GM12874 (cell line): Measurements from ENCODE around the gene GALNT17.

Experiments
- TF ChIP-seq, protein P1 (sequence below): IDR thresholded peaks from 2 replicates; pipeline ENCODE4 v1.5.1; 2011; ENCODE audit warnings: low read depth, mild to moderate bottlenecking, control low read depth, low read length, moderate library complexity; ENCODE audit not compliant: insufficient read depth

GALNT17 gene

DNA sequence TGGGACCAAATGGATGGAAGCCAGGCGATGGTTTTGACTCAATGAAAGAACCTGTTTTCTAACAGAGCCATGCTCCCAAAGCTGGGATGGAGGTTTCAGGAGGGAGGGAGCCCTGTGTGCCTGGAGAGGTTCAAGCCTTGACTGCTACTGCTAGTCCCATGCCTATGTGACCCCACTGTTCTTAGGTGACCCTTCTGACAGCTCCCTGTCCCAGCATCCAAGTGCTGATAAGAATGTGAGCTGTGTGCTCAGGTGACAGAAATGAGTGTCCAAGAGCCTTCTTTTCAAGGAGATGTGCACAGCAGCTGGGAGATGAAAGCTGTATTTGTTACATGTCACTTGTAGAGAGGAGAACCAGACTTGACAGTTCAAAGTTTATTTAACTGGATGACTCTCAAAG, 595.4 kb downstream of the GALNT17 start:
- TF ChIP-seq, protein P1, sequence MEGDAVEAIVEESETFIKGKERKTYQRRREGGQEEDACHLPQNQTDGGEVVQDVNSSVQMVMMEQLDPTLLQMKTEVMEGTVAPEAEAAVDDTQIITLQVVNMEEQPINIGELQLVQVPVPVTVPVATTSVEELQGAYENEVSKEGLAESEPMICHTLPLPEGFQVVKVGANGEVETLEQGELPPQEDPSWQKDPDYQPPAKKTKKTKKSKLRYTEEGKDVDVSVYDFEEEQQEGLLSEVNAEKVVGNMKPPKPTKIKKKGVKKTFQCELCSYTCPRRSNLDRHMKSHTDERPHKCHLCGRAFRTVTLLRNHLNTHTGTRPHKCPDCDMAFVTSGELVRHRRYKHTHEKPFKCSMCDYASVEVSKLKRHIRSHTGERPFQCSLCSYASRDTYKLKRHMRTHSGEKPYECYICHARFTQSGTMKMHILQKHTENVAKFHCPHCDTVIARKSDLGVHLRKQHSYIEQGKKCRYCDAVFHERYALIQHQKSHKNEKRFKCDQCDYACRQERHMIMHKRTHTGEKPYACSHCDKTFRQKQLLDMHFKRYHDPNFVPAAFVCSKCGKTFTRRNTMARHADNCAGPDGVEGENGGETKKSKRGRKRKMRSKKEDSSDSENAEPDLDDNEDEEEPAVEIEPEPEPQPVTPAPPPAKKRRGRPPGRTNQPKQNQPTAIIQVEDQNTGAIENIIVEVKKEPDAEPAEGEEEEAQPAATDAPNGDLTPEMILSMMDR, result no peak

GRCh38 chr7:71731740-71732139, 599.8 kb downstream of the GALNT17 start:
- TF ChIP-seq, protein P1, result no peak

GRCh38 chr7:71733107-71733870, 601.3 kb downstream of the GALNT17 start:
- TF ChIP-seq, protein P1, result peak; percentile 80

DNA sequence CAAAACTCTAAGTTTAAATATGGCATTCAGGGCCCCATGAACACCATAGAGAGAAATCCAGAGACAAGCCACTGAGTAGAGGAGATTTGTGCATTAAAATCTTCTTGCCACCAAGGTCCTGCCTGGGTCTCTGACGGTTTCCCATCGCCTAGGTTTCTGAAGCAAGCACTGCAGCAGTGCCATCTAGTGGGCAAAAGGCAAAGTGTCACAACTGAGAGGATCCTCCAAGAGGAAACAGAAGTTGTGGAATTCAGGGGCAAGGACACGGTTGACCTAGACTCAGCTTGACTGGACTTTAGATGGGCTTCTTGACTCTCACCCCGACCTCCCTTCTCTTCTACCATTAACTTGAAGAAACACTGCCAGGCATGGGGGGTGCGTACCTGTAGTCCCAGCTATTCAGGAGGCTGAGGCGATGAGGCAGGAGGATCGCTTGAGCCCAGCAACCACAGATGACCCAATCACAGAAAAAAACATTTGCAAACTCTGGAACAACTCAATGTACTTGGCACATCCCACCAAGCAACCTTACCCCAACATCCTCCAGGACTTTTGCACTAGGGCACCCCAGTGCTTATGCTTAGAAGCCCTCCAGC, 604.1 kb downstream of the GALNT17 start:
- TF ChIP-seq, protein P1, result peak; percentile 75

GRCh38 chr7:71739520-71740173, 607.7 kb downstream of the GALNT17 start:
- TF ChIP-seq, protein P1, result no peak

DNA sequence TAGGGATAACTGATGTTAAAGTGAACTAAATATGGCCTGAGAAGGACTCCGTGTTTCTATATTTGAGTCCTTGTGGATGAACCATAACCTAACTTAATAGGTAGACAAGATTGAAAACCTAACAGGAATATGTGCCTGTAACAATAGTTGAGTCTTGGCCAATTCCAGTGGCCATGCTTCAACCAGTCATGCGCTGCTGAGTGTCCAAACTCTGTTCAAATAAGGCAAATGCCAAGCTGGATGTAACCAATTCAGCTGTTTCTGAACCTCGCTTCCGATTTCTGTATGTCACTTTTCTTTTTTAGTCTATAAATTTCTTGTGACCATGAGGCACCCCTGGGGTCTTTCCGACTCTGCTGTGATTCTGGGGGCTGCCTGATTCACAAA, 608.2 kb downstream of the GALNT17 start:
- TF ChIP-seq, protein P1, result no peak

DNA sequence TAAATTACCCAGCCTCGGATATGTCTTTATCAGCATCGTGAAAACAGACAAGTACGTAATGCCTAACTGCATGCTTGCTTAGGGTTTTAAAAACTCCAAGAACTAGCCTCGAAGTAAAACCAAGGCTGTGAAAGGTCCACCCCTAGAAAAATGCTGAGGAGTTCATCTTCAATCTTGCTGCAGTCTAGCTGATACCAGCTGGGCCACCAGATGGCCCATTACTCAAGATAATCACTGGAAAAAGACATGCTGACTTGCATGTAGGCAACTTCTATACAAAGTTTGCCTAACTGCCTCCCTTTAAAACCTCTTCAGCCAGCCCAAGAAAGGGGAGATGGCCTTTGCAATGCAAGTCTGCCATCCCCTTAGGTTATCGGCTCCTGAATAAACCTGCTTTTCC, 614.1 kb downstream of the GALNT17 start:
- TF ChIP-seq, protein P1, result no peak
